Liver (tissue), 9 donors: ENCODE data around the gene AMBRA1. TPM values are rescaled to one million over a fixed set of nuclear protein-coding genes. Genes with fewer than 3 reads are reported as not detected.

Source experiments
- DNase-seq: peaks from one replicate; pipeline ENCODE4 v3.0.0-alpha.2; 2017; ENCODE audit warnings: low spot score
- H3K27ac ChIP-seq, 2 donors: one replicate each; pipeline ENCODE4 v1.7.0; 2013; ENCODE audit warnings: inconsistent platforms in 2 of 2, low read length in 2 of 2, control low read depth in 1 of 2, low read depth in 1 of 2, mild to moderate bottlenecking in 1 of 2
- H3K27me3 ChIP-seq, 4 donors: one replicate each; pipeline versions ENCODE4 v1.6.1 to v1.7.0; 2013; ENCODE audit warnings: low read length in 3 of 4, inconsistent platforms in 1 of 4, mild to moderate bottlenecking in 1 of 4, moderate library complexity in 1 of 4; ENCODE audit not compliant: control insufficient read depth in 4 of 4, insufficient read depth in 4 of 4
- H3K36me3 ChIP-seq, 4 donors: one replicate each; pipeline versions ENCODE4 v1.6.1 to v1.7.0; 2013; ENCODE audit warnings: low read length in 3 of 4, mild to moderate bottlenecking in 3 of 4, low read depth in 1 of 4, moderate library complexity in 1 of 4; ENCODE audit not compliant: control insufficient read depth in 4 of 4, insufficient read depth in 3 of 4
- H3K4me1 ChIP-seq, 4 donors: one replicate each; pipeline versions ENCODE4 v1.6.1 to v1.7.0; 2013; ENCODE audit warnings: low read length in 3 of 4, mild to moderate bottlenecking in 3 of 4, moderate library complexity in 1 of 4; ENCODE audit not compliant: control insufficient read depth in 4 of 4, insufficient read depth in 4 of 4
- H3K4me3 ChIP-seq, 3 donors: one replicate each; pipeline versions ENCODE4 v1.6.1 to v1.7.0; 2013; ENCODE audit warnings: low read length in 3 of 3, control low read depth in 1 of 3, low read depth in 1 of 3, mild to moderate bottlenecking in 1 of 3
- H3K9ac ChIP-seq, 2 donors: one replicate each; pipeline ENCODE4 v1.7.0; 2013; ENCODE audit warnings: low read length in 2 of 2, mild to moderate bottlenecking in 2 of 2, moderate library complexity in 2 of 2, control low read depth in 1 of 2, low read depth in 1 of 2
- H3K9me3 ChIP-seq, 4 donors: one replicate each; pipeline versions ENCODE4 v1.6.1 to v1.7.0; 2013; ENCODE audit warnings: low read length in 3 of 4; ENCODE audit not compliant: control insufficient read depth in 4 of 4
- ATF3 ChIP-seq: IDR thresholded peaks from 2 replicates; pipeline ENCODE4 v1.6.1; 2016; ENCODE audit warnings: antibody characterized with exemption
- EGR1 ChIP-seq, 2 donors: IDR thresholded peaks; 2 replicates each; pipeline ENCODE4 v1.6.1; 2016 to 2018; ENCODE audit warnings: antibody characterized with exemption in 2 of 2, low read depth in 2 of 2
- FOXA2 ChIP-seq: IDR thresholded peaks from 2 replicates; pipeline ENCODE4 v1.6.1; 2016; ENCODE audit warnings: antibody characterized with exemption
- GABPA ChIP-seq, 2 donors: IDR thresholded peaks in 1 of 2; conservative IDR thresholded peaks in 1 of 2; 2 replicates each; pipeline ENCODE4 v1.6.1; 2016; ENCODE audit warnings: antibody characterized with exemption in 2 of 2, mild to moderate bottlenecking in 1 of 2, moderate library complexity in 1 of 2
- HNF4A ChIP-seq, 2 donors: conservative IDR thresholded peaks; 2 replicates each; pipeline ENCODE4 v1.6.1; 2016; ENCODE audit warnings: antibody characterized with exemption in 2 of 2, mild to moderate bottlenecking in 2 of 2
- HNF4G ChIP-seq: IDR thresholded peaks from 2 replicates; pipeline ENCODE4 v1.6.1; 2016; ENCODE audit warnings: antibody characterized with exemption
- NR2F2 ChIP-seq: IDR thresholded peaks from 2 replicates; pipeline ENCODE4 v1.6.1; 2016; ENCODE audit warnings: antibody characterized with exemption
- RAD21 ChIP-seq, 2 donors: IDR thresholded peaks; 2 replicates each; pipeline ENCODE4 v1.6.1; 2016; ENCODE audit warnings: antibody characterized with exemption in 2 of 2, mild to moderate bottlenecking in 2 of 2
- REST ChIP-seq: IDR thresholded peaks from 2 replicates; pipeline ENCODE4 v1.6.1; 2016; ENCODE audit warnings: antibody characterized with exemption, mild to moderate bottlenecking
- SP1 ChIP-seq: IDR thresholded peaks from 2 replicates; pipeline ENCODE4 v1.6.1; 2018; ENCODE audit warnings: antibody characterized with exemption, mild to moderate bottlenecking
- TAF1 ChIP-seq: conservative IDR thresholded peaks from 2 replicates; pipeline ENCODE4 v1.6.1; 2016; ENCODE audit warnings: antibody characterized with exemption, mild to moderate bottlenecking
- YY1 ChIP-seq: IDR thresholded peaks from 2 replicates; pipeline ENCODE4 v1.6.1; 2016; ENCODE audit warnings: antibody characterized with exemption, mild to moderate bottlenecking
- ZBTB33 ChIP-seq: IDR thresholded peaks from 2 replicates; pipeline ENCODE4 v1.6.1; 2016; ENCODE audit warnings: antibody characterized with exemption
- WGBS: extraction: QIAGEN DNeasy Blood & Tissue Kit; methylation state at CpG from one replicate; pipeline ENCODE4 v1.1.7; 2013; 5-methylcytosine and 5-hydroxymethylcytosine counted together
- polyA plus RNA-seq, 2 donors: library from polyadenylated mRNA; stranded (reverse) in 1 of 2; unstranded in 1 of 2; fragments of 200-250 nt in 1 of 2; fragments of >200 nt in 1 of 2; fragmentation: Nextera tagmentation in 1 of 2; extraction: Ambion mirVana in 1 of 2; gene quantifications; one replicate each; pipeline versions ENCODE4 v1.2.1 to v1.2.3, GENCODE V29; 2013 to 2015
- total RNA-seq, 2 donors: library from RNA; depleted of rRNA; stranded (reverse); fragments of >200 nt; gene quantifications; one replicate each; pipeline ENCODE4 v1.2.3, GENCODE V29; 2014
- TF ChIP-seq, protein P1 (sequence below): fragments of 150-350 bp; IDR thresholded peaks from 2 replicates; pipeline ENCODE4 v1.5.1; 2017; ENCODE audit warnings: improper control_type of control experiment, low read depth, low read length; ENCODE audit not compliant: missing input control
- TF ChIP-seq, protein P2 (sequence below): IDR thresholded peaks from 2 replicates; pipeline ENCODE4 v1.6.1; 2016; ENCODE audit warnings: antibody characterized with exemption
- donor health status: healthy.
- donor health status: healthy.
- donor health status: healthy.
- donor health status: healthy.
- donor health status: healthy.

The AMBRA1 gene
- total and polyA plus RNA-seq, 4 donors, result 3.7 to 25.7 (median 15.1) TPM

GRCh38 chr11:46360878-46361277, 232.9 kb downstream of the AMBRA1 start (continued):
- TF ChIP-seq, protein P1, sequence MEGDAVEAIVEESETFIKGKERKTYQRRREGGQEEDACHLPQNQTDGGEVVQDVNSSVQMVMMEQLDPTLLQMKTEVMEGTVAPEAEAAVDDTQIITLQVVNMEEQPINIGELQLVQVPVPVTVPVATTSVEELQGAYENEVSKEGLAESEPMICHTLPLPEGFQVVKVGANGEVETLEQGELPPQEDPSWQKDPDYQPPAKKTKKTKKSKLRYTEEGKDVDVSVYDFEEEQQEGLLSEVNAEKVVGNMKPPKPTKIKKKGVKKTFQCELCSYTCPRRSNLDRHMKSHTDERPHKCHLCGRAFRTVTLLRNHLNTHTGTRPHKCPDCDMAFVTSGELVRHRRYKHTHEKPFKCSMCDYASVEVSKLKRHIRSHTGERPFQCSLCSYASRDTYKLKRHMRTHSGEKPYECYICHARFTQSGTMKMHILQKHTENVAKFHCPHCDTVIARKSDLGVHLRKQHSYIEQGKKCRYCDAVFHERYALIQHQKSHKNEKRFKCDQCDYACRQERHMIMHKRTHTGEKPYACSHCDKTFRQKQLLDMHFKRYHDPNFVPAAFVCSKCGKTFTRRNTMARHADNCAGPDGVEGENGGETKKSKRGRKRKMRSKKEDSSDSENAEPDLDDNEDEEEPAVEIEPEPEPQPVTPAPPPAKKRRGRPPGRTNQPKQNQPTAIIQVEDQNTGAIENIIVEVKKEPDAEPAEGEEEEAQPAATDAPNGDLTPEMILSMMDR, result no peak
- TF ChIP-seq HNF4G (no peak), SP1 (no peak)

GRCh38 chr11:46359953-46360352, 233.9 kb downstream of the AMBRA1 start:
- no peaks in the 10 kb centered on the region for H3K9me3 ChIP-seq
- H3K4me1 ChIP-seq, result peaks cover 0 to 19% (median 11%) of the 10 kb centered on the region in 4 donors
- DNase-seq, result no peak
- TF ChIP-seq YY1 (no peak), TAF1 (no peak), HNF4G (no peak), ZBTB33 (no peak), EGR1 (IDR thresholded peaks at IDR 0.05; ENCODE audit: low read depth in 2 of 2) (no peak), RAD21 (IDR thresholded peaks at IDR 0.05) (no peak), GABPA (IDR thresholded peaks at IDR 0.05 in 1 of 2, conservative IDR thresholded peaks at IDR 0.05 in 1 of 2) (no peak), REST (no peak), ATF3 (no peak), FOXA2 (no peak), NR2F2 (no peak), HNF4A (conservative IDR thresholded peaks at IDR 0.05) (no peak)
- TF ChIP-seq, protein P2, sequence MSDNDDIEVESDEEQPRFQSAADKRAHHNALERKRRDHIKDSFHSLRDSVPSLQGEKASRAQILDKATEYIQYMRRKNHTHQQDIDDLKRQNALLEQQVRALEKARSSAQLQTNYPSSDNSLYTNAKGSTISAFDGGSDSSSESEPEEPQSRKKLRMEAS, result no peak
- H3K36me3 ChIP-seq, result peaks cover 0 to 4% (median 0%) of the 10 kb centered on the region in 4 donors
- H3K9ac ChIP-seq, result no peak overlapping the region
- H3K4me3 ChIP-seq, result no peak overlapping the region
- no peaks in the 10 kb centered on the region for H3K27me3 ChIP-seq
- H3K27ac ChIP-seq, result no peak overlapping the region
- WGBS, result 86% methylated on average over 1 of the region's 1 CpG
